Measurements from ENCODE around the gene PPP1R1C. TPM values are rescaled to one million over a fixed set of nuclear protein-coding genes. Genes with fewer than 3 reads are reported as not detected.

The PPP1R1C gene
- total RNA-seq, 1 experiment from 2014 or later, result 2.8 TPM

DNA sequence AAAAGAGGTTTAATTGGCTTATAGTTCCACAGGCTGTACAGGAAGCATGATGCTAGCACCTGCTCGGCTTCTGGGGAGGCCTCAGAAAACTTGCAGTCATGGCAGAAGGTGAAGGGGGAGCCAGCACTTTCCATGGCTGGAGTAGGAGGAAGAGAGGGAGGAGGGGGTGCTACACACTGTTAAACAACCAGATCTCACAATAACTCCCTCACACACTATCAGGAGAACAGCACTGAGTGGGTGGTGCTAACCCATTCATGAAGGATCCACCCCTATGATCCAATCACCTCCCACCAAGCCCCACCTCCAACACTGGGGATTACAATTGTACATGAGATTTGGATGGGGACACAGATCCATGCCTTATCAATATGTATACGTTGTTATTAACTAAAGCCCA is 85.1 kb downstream of the PPP1R1C start:
- no TSS peak for BruUV-seq (replicated peaks)
- H3K36me3 Mint-ChIP-seq (ENCODE audit: insufficient read depth, unreplicated experiment), result no peaks in the 10 kb centered on the region
- ChIA-PET CTCF (no interaction called here), POLR2A (no interaction called here)
- H3K27me3 ChIP-seq (replicated peaks; ENCODE audit: control insufficient read depth, insufficient read depth, low read length), result no peaks in the 10 kb centered on the region
- TF ChIP-seq CTCF (IDR thresholded peaks at IDR 0.05; ENCODE audit: insufficient read depth in 1 of 2, low read depth in 1 of 2, low read length in 1 of 2, severe bottlenecking in 1 of 2, unreplicated experiment in 1 of 2), result no peak
- no peaks in the 10 kb centered on the region for H3K4me1 ChIP-seq
- H3K36me3 ChIP-seq (ENCODE audit: control insufficient read depth, insufficient read depth, low read length), result no peaks in the 10 kb centered on the region
- H3K27me3 Mint-ChIP-seq (ENCODE audit: insufficient read depth, unreplicated experiment), result no peaks in the 10 kb centered on the region
- no peak overlapping the region for H3K4me3 Mint-ChIP-seq (ENCODE audit: unreplicated experiment)
- intact Hi-C loops (cut with micrococcal nuclease; ENCODE audit: unreplicated experiment), result loop anchor here (10.0 kb wide), 1 partner anchor 116 kb away; no protein-coding TSS in a partner anchor
- H3K4me1 Mint-ChIP-seq (ENCODE audit: low read depth, unreplicated experiment), result peaks cover 12% of the 10 kb centered on the region
- no peaks in the 10 kb centered on the region for H3K9me3 ChIP-seq
- no peaks in the 10 kb centered on the region for H3K9me3 Mint-ChIP-seq (ENCODE audit: unreplicated experiment)
- H3K27ac Mint-ChIP-seq (ENCODE audit: unreplicated experiment), result no peak overlapping the region
- DNase-seq, result no peak
- H3K4me3 ChIP-seq (ENCODE audit: low read depth, low read length), result no peak overlapping the region

- peaks cover 12% of the 10 kb centered on the region for H3K4me1 Mint-ChIP-seq (ENCODE audit: low read depth, unreplicated experiment)
- no peaks in the 10 kb centered on the region for H3K9me3 Mint-ChIP-seq (ENCODE audit: unreplicated experiment)
- POLR2A ChIA-PET, result no interaction called here
- Histone ChIP-seq H3K36me3 (ENCODE audit: control insufficient read depth, insufficient read depth, low read length) (no peaks in the 10 kb centered on the region), H3K4me3 (ENCODE audit: low read depth, low read length) (no peak overlapping the region), H3K9me3 (no peaks in the 10 kb centered on the region), H3K4me1 (no peaks in the 10 kb centered on the region), H3K27me3 (replicated peaks; ENCODE audit: control insufficient read depth, insufficient read depth, low read length) (no peaks in the 10 kb centered on the region)
- no TSS peak for BruUV-seq (replicated peaks)
- CTCF ChIA-PET, result no interaction called here
- no peak overlapping the region for H3K4me3 Mint-ChIP-seq (ENCODE audit: unreplicated experiment)
- no peak for DNase-seq
- H3K27ac Mint-ChIP-seq (ENCODE audit: unreplicated experiment), result no peak overlapping the region
- H3K36me3 Mint-ChIP-seq (ENCODE audit: insufficient read depth, unreplicated experiment), result no peaks in the 10 kb centered on the region
- intact Hi-C loops (cut with micrococcal nuclease; ENCODE audit: unreplicated experiment), result loop anchor here (10.0 kb wide), 1 partner anchor 118 kb away; no protein-coding TSS in a partner anchor
- no peaks in the 10 kb centered on the region for H3K27me3 Mint-ChIP-seq (ENCODE audit: insufficient read depth, unreplicated experiment)
- TF ChIP-seq CTCF (IDR thresholded peaks at IDR 0.05; ENCODE audit: insufficient read depth in 1 of 2, low read depth in 1 of 2, low read length in 1 of 2, severe bottlenecking in 1 of 2, unreplicated experiment in 1 of 2), result no peak
Observed at GRCh38 chr2:182072861-182073260, 87.2 kb downstream of the PPP1R1C start.

GRCh38 chr2:182073613-182074012 is 88.0 kb downstream of the PPP1R1C start:
- no peak overlapping the region for H3K4me3 Mint-ChIP-seq (ENCODE audit: unreplicated experiment)
- intact Hi-C loops (cut with micrococcal nuclease; ENCODE audit: unreplicated experiment), result loop anchor here (10.0 kb wide), 1 partner anchor 119 kb away; no protein-coding TSS in a partner anchor
- DNase-seq, result no peak
- no peaks in the 10 kb centered on the region for H3K9me3 ChIP-seq
- no peaks in the 10 kb centered on the region for H3K27me3 ChIP-seq (replicated peaks; ENCODE audit: control insufficient read depth, insufficient read depth, low read length)
- ChIA-PET POLR2A (no interaction called here), CTCF (no interaction called here)
- no peak overlapping the region for H3K4me3 ChIP-seq (ENCODE audit: low read depth, low read length)
- H3K36me3 Mint-ChIP-seq (ENCODE audit: insufficient read depth, unreplicated experiment), result no peaks in the 10 kb centered on the region
- no peaks in the 10 kb centered on the region for H3K27me3 Mint-ChIP-seq (ENCODE audit: insufficient read depth, unreplicated experiment)
- H3K4me1 ChIP-seq, result no peaks in the 10 kb centered on the region
- H3K4me1 Mint-ChIP-seq (ENCODE audit: low read depth, unreplicated experiment), result peaks cover 12% of the 10 kb centered on the region
- H3K27ac Mint-ChIP-seq (ENCODE audit: unreplicated experiment), result no peak overlapping the region
- TF ChIP-seq CTCF (IDR thresholded peaks at IDR 0.05; ENCODE audit: insufficient read depth in 1 of 2, low read depth in 1 of 2, low read length in 1 of 2, severe bottlenecking in 1 of 2, unreplicated experiment in 1 of 2), result no peak
- no TSS peak for BruUV-seq (replicated peaks)
- no peaks in the 10 kb centered on the region for H3K36me3 ChIP-seq (ENCODE audit: control insufficient read depth, insufficient read depth, low read length)
- H3K9me3 Mint-ChIP-seq (ENCODE audit: unreplicated experiment), result no peaks in the 10 kb centered on the region

All from Caco-2 (cell line).